ENCODE data around the gene NTN1.

Gene NTN1

DNA sequence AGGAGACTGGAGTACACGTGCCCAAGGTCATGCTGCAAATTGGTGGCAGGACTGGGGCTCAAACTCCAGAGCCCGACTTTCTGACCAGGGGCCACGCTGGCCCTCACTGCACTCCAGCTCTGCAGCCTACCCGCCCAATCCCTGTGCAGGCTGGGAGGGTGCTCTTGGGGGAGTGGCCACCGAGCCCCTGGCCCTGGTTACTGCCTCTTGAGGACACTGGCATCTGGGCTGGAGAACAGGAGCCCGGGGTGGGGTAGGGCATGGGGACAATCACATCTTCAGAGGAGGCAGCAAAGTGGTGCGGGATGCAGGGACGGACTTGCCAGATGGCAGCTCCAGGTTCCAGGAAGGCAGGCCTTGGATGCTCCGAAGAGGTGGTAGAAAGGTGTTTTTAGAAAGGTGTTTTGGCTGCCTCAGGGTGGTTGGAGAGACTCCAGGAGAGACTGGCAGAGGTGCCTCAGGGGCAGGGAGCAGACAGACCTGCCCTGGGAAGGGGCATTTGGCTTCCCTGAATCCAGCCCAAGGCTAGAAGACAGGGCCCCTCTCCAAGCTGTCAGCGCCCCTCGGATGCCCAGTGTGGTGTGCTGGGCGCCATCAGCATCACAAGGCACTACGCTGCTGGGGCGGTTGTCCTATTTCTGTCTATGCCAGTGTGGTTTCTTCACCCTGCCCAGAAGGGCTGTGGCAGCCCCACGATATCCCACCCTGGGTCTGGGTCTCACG is 220.6 kb downstream of the NTN1 start:
- H3K4me3 ChIP-seq (ENCODE audit: low read depth, low read length) = no peak overlapping the region
- DNase-seq (ENCODE audit: low read depth, low spot score) = no peak
- TF ChIP-seq, protein P1, sequence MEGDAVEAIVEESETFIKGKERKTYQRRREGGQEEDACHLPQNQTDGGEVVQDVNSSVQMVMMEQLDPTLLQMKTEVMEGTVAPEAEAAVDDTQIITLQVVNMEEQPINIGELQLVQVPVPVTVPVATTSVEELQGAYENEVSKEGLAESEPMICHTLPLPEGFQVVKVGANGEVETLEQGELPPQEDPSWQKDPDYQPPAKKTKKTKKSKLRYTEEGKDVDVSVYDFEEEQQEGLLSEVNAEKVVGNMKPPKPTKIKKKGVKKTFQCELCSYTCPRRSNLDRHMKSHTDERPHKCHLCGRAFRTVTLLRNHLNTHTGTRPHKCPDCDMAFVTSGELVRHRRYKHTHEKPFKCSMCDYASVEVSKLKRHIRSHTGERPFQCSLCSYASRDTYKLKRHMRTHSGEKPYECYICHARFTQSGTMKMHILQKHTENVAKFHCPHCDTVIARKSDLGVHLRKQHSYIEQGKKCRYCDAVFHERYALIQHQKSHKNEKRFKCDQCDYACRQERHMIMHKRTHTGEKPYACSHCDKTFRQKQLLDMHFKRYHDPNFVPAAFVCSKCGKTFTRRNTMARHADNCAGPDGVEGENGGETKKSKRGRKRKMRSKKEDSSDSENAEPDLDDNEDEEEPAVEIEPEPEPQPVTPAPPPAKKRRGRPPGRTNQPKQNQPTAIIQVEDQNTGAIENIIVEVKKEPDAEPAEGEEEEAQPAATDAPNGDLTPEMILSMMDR (IDR thresholded peaks at IDR 0.05; ENCODE audit: insufficient read depth, low read length, missing control alignments) = no peak
- CTCF ChIA-PET = no interaction called here
- POLR2A ChIA-PET = no interaction called here

DNA sequence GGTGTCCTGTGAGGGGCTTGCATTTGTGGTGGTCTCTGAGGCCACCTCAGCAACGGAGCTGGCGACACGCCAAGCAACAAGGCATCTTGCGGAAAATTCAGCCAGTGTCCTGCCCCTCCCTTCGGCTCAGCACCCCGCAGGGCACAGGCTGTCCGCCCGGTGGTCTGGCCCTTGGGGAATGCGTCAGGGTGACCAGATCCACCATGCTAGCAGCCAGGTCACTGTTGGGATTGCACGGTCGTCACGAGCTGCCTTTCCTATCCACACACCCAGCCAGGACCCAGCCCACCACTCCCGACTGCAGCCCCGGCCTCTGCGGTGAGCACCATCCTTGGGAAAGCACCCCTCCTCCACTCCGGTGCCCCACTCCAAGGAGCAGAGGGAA is 221.2 kb downstream of the NTN1 start:
- DNase-seq (ENCODE audit: low read depth, low spot score) = no peak
- POLR2A ChIA-PET = no interaction called here
- CTCF ChIA-PET = no interaction called here
- H3K4me3 ChIP-seq (ENCODE audit: low read depth, low read length) = no peak overlapping the region
- TF ChIP-seq, protein P1 (IDR thresholded peaks at IDR 0.05; ENCODE audit: insufficient read depth, low read length, missing control alignments) = no peak

DNA sequence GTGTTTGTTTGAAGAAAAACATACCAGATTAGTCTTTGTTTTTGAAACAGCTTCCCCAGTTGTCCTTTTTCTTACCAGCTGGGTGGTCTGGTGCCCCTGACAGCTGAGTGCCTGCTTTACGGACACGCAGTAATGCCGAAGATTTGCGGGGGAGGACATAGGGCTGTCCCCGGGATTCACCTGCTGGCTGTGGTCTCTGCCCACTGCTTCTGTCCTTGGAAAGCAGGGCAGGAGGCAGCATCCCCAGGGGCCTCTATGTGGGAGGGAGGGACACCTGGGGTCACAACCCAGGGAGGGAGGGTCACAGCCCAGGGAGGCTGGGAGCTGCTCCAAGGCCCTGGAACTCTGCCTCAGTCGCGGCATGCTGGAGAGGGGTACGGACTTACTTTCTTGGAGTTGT is 221.7 kb downstream of the NTN1 start:
- ChIA-PET POLR2A (no interaction called here), CTCF (no interaction called here)
- no peak for DNase-seq (ENCODE audit: low read depth, low spot score)
- TF ChIP-seq, protein P1 (IDR thresholded peaks at IDR 0.05; ENCODE audit: insufficient read depth, low read length, missing control alignments) = no peak
- no peak overlapping the region for H3K4me3 ChIP-seq (ENCODE audit: low read depth, low read length)

DNA sequence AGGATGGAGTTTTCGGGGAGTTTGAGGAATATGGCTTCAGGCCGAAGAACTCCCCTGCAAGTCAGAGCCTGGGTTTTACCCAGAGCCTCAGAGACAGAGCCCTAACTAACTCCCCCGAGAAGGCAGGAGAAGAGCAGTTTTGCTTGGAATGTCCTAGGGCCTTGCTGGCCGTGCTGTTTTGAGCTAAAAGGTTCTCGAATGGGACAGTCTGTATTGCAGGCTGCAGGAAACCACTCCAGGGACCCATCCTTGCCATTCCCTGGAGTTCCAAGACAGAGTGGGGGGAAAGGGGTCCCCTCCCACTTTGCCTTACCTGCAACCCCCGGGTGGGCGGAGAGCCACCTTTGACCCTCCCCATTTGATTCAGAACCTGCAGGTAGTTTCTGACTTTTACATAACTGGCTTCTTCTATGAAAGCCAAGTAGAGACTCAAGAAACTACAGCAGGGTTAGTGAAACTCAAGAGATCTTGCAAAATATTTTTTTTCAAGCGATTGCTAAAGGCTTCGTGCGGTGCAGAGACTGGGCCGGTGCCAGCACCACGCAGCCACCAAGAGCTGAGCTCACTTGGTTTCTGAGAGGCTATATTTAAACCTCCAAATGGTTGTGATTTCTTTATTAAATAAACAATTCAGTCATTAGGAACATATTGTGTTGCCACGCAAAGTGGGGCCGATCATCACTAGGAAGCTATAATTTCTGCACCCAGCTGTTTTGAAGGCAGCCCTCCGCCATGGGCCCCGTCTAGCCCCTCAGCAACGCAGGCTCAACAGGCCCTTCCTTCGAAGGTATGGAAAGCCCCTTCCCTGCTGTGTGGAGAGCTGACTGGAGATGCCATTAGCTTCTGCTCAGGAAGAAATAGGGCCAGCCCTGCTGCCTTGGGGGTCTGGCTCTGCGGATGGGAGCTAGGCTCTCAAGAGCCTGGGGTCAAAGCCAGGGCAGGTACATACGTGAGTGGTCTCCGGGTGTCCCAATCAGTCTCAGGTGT is 223.0 kb downstream of the NTN1 start:
- DNase-seq (ENCODE audit: low read depth, low spot score) = peak; percentile 49
- ChIA-PET POLR2A (no interaction called here), CTCF (no interaction called here)
- TF ChIP-seq, protein P1 (IDR thresholded peaks at IDR 0.05; ENCODE audit: insufficient read depth, low read length, missing control alignments) = no peak
- H3K4me3 ChIP-seq (ENCODE audit: low read depth, low read length) = no peak overlapping the region

DNA sequence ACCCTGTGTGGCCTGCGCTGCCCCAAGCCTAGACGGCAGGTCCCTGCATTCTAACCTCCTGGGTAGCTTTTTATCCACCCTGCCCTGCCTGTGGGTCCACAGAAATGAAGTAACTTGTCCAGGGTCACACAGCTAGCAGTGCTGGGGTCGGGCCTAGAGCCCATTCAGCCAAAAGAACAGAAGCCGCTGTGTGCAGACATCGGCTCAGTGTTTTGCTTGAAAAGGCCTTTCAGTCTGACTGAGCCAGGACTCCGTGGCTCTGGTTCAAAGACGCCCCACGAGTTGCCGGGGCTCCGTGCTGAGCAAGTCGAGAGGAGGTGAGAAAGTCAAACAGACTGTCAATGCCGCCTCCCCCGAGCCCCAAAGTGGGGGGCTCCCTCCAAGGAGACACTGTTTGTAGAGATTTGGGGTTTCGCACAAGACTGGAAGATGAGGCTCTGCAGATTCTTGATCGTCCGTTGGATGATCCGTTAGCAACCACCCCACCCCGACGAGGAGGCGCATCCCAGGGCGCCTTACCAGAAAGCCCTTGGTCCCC is 226.2 kb downstream of the NTN1 start:
- H3K4me3 ChIP-seq (ENCODE audit: low read depth, low read length) = no peak overlapping the region
- DNase-seq (ENCODE audit: low read depth, low spot score) = no peak
- TF ChIP-seq, protein P1 (IDR thresholded peaks at IDR 0.05; ENCODE audit: insufficient read depth, low read length, missing control alignments) = no peak
- ChIA-PET CTCF (interaction anchor here (1.0 kb wide), 1 partner anchor 275 kb away, joined by 3 read pairs; no protein-coding TSS in a partner anchor), POLR2A (interaction anchor here (0.6 kb wide), 1 partner anchor 238 kb away, joined by 3 read pairs; no protein-coding TSS in a partner anchor)
